ENCODE data around the gene CCNO.

The CCNO gene

GRCh38 chr5:55222985-55223811 lies 10.2 kb downstream of the CCNO start:
- DNase-seq, result peak; percentile 36

- DNase-seq, result no peak
Observed at GRCh38 chr5:55222092-55222984, 11.1 kb downstream of the CCNO start.

GRCh38 chr5:55220433-55221185 lies 12.8 kb downstream of the CCNO start:
- DNase-seq, result peak; percentile 29

GRCh38 chr5:55219770-55220169 lies 13.6 kb downstream of the CCNO start:
- DNase-seq, result no peak

- no peak for DNase-seq
Observed at GRCh38 chr5:55218967-55219366, 14.4 kb downstream of the CCNO start.

GRCh38 chr5:55211184-55211874 lies 22.1 kb downstream of the CCNO start:
- no peak for DNase-seq

- no peak for DNase-seq
Observed at GRCh38 chr5:55205001-55205400, 28.4 kb downstream of the CCNO start.

- no peak for DNase-seq
Observed at GRCh38 chr5:55191165-55191564, 42.2 kb downstream of the CCNO start.

GRCh38 chr5:55188656-55189540 lies 44.5 kb downstream of the CCNO start:
- DNase-seq, result no peak

GRCh38 chr5:55187370-55187769 lies 46.0 kb downstream of the CCNO start:
- no peak for DNase-seq

Measured in activated CD4-positive, alpha-beta T cell treated with anti-CD3 and anti-CD28 coated beads for 48 hours (primary cell).